Body of pancreas (tissue), 4 donors: ENCODE data around the gene MTG1. TPM values are rescaled to one million over a fixed set of nuclear protein-coding genes. Genes with fewer than 3 reads are reported as not detected.

Experiments
- ATAC-seq: fragments of 150-250 bp; one replicate; pipeline ENCODE4 v1.9.1; 2016
- DNase-seq, 4 donors: peaks; one replicate each; pipeline ENCODE4 v3.0.0-alpha.2; 2019
- H3K27ac ChIP-seq, 4 donors: fragments of 200-600 bp; sonication (generic); 1 replicate in 3 of 4; 2 replicates in 1 of 4; pipeline versions ENCODE4 v1.5.1 to v1.6.1; 2016 to 2019; ENCODE audit warnings: mild to moderate bottlenecking in 1 of 4, mixed read lengths in 1 of 4, moderate library complexity in 1 of 4
- H3K27me3 ChIP-seq, 2 donors: fragments of 200-600 bp; sonication (generic); one replicate each; pipeline ENCODE4 v1.6.0; 2016; ENCODE audit warnings: mild to moderate bottlenecking in 1 of 2
- H3K36me3 ChIP-seq, 2 donors: fragments of 200-600 bp; sonication (generic); replicated peaks in 1 of 2; 2 replicates each; pipeline ENCODE4 v1.5.1; 2016; ENCODE audit warnings: low read depth in 2 of 2; ENCODE audit not compliant: insufficient read depth in 1 of 2
- H3K4me1 ChIP-seq: fragments of 200-600 bp; sonication (generic); one replicate; pipeline ENCODE4 v1.6.0; 2016
- H3K4me3 ChIP-seq, 2 donors: fragments of 200-600 bp; sonication (generic); 1 replicate in 1 of 2; 2 replicates in 1 of 2; pipeline ENCODE4 v1.5.1; 2016 to 2019
- H3K9me3 ChIP-seq, 3 donors: fragments of 200-600 bp; sonication (generic); 1 replicate in 2 of 3; 2 replicates in 1 of 3; pipeline ENCODE4 v1.5.1; 2016
- POLR2A ChIP-seq, 3 donors: fragments of 450-650 bp; IDR thresholded peaks; one replicate each; pipeline ENCODE4 v1.6.1; 2016; ENCODE audit warnings: antibody characterized with exemption in 3 of 3, mild to moderate bottlenecking in 2 of 3
- WGBS, 2 donors: methylation state at CpG; one replicate each; pipeline ENCODE4 v1.1.5; 2017; 5-methylcytosine and 5-hydroxymethylcytosine counted together
- intact Hi-C: fragments of 100-400 bp; cut with DNase I; formaldehyde crosslinking; loops from one replicate; pipeline ENCODE4 v1.15.1; 2023
- total RNA-seq, 2 donors: library from RNA; depleted of rRNA; stranded (reverse); fragments of >200 nt; gene quantifications; one replicate each; pipeline ENCODE4 v1.1.0, GENCODE V29; 2016
- TF ChIP-seq, protein P1 (sequence below), 7 experiments: fragments of 450-650 bp in 4 of 7; fragments of 200-600 bp in 3 of 7; sonication (generic) in 3 of 7; IDR thresholded peaks; one replicate each; pipeline ENCODE4 v1.5.1; 2016 to 2019; ENCODE audit warnings: antibody characterized with exemption in 7 of 7

MTG1 gene
- total RNA-seq, 2 donors from 2014 or later = 22.8 to 83.7 TPM

DNA sequence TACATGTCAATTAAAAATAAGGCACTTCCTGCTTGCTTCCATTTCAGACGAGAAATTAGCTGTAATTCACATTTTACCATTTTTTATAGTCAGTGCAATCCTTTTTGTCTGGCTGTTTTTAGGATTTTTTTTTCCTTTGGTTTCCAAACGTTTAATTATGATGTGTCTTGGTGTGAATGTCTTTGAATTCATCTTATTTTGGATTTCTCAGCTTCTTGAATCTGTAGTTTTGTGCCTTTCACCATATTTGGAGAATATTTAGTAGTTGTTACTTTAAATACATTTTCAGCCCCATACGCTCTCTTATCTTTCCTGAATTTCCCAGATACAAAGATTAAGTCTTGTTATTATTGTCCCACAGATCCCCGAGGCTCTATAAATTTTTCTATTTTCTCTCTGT is 57.4 kb downstream of the MTG1 start:
- Histone ChIP-seq H3K4me1 (no peaks in the 10 kb centered on the region), H3K4me3 (no peak overlapping the region), H3K9me3 (peaks cover 0 to 11% (median 0%) of the 10 kb centered on the region in 3 donors), H3K27me3 (no peaks in the 10 kb centered on the region), H3K36me3 (no peaks in the 10 kb centered on the region), H3K27ac (no peak overlapping the region)
- 68 to 72% methylated on average over 4 of the region's 4 CpGs for WGBS, 2 donors
- DNase-seq = no peak
- TF ChIP-seq, protein P1, sequence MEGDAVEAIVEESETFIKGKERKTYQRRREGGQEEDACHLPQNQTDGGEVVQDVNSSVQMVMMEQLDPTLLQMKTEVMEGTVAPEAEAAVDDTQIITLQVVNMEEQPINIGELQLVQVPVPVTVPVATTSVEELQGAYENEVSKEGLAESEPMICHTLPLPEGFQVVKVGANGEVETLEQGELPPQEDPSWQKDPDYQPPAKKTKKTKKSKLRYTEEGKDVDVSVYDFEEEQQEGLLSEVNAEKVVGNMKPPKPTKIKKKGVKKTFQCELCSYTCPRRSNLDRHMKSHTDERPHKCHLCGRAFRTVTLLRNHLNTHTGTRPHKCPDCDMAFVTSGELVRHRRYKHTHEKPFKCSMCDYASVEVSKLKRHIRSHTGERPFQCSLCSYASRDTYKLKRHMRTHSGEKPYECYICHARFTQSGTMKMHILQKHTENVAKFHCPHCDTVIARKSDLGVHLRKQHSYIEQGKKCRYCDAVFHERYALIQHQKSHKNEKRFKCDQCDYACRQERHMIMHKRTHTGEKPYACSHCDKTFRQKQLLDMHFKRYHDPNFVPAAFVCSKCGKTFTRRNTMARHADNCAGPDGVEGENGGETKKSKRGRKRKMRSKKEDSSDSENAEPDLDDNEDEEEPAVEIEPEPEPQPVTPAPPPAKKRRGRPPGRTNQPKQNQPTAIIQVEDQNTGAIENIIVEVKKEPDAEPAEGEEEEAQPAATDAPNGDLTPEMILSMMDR (IDR thresholded peaks at IDR 0.05) = no peak
- TF ChIP-seq POLR2A (IDR thresholded peaks at IDR 0.05) = no peak
- ATAC-seq = no peak
- intact Hi-C loops = no loop called here

DNA sequence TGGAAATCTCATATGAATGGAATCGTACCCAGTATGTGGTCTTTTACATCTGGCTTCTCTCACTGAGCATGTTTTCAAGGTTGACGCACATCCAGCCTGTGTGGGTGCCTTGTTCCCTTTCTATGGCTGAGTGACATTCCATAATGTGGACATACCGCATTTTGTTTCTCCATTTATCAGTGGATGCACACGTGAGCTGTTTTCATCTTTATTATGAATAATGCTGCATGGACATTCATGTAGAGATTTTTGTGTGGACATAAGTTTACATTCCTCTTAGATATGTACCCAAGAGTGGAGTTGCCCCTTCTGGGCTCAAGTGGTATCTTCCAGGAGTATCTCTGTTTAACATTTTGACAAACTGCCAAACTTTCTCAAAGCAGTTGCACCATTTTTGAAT is 58.5 kb downstream of the MTG1 start:
- Histone ChIP-seq H3K4me3 (no peak overlapping the region), H3K36me3 (no peaks in the 10 kb centered on the region), H3K4me1 (no peaks in the 10 kb centered on the region), H3K9me3 (peaks cover 0 to 9% (median 0%) of the 10 kb centered on the region in 3 donors), H3K27me3 (no peaks in the 10 kb centered on the region), H3K27ac (no peak overlapping the region)
- 89 to 93% methylated on average over 4 of the region's 4 CpGs for WGBS, 2 donors
- no peak for TF ChIP-seq POLR2A (IDR thresholded peaks at IDR 0.05)
- TF ChIP-seq, protein P1 (IDR thresholded peaks at IDR 0.05) = no peak
- ATAC-seq (no peak), DNase-seq (no peak)
- intact Hi-C loops = no loop called here

DNA sequence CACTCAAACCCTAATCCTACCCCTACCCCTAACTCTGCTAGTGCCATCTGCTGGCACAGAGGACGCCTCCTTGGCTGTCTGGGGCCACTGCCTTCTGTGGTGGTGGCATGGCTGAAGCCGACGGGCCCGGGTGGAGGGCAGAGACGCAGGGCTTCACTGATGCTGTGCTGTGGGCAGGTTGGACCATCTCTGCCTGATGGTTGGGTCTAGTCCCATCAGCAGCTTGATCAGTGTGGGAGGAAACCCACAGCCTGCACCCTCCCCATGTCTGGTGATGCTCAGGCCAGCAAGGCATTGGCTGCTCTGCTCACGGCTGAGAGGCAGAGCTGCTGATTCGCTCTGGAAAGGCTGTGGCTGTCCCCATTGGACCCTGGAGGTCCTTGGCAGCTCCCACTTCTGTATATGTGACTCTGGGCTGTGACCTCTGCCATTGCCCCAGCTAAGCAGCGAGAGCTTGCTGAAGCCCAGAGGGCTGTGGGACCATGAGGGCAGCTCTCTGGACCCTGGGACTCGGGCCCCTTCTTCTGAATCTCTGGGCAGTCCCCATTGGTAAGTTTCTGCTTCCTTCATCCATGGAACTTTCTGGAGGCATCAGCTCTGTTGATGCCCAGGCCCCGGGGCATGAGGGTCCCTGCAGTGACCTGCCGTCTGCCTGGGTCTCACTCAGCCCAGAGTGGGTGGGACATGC is 59.7 kb downstream of the MTG1 start, which contains the start of gene SCART1:
Gene SCART1, plus strand, starts transcription at position 430 of the 688 bp plus-strand sequence. Its CDS starts 53 bp downstream, at position 483.
- ATAC-seq (no peak), DNase-seq (no peak)
- TF ChIP-seq, protein P1 (IDR thresholded peaks at IDR 0.05) = no peak
- TF ChIP-seq POLR2A (IDR thresholded peaks at IDR 0.05) = no peak
- H3K27me3 ChIP-seq = no peaks in the 10 kb centered on the region
- H3K4me3 ChIP-seq = no peak within 1 kb of the TSS
- intact Hi-C loops = no loop called here
- H3K27ac ChIP-seq = no peak within 1 kb of the TSS
- 87 to 88% methylated on average over 7 to 11 of the region's 11 CpGs for WGBS, 2 donors
- no peaks in the 10 kb centered on the region for H3K36me3 ChIP-seq
- no peaks in the 10 kb centered on the region for H3K4me1 ChIP-seq
- no peaks in the 10 kb centered on the region for H3K9me3 ChIP-seq

GRCh38 chr10:133454204-133454893 is 60.4 kb downstream of the MTG1 start:
- Histone ChIP-seq H3K4me3 (no peak overlapping the region), H3K9me3 (no peaks in the 10 kb centered on the region), H3K27me3 (no peaks in the 10 kb centered on the region), H3K36me3 (no peaks in the 10 kb centered on the region), H3K4me1 (no peaks in the 10 kb centered on the region), H3K27ac (no peak overlapping the region)
- WGBS, 2 donors = 82 to 92% methylated on average over 7 to 10 of the region's 10 CpGs
- DNase-seq (no peak), ATAC-seq (no peak)
- no peak for TF ChIP-seq POLR2A (IDR thresholded peaks at IDR 0.05)
- TF ChIP-seq, protein P1 (IDR thresholded peaks at IDR 0.05) = no peak
- intact Hi-C loops = no loop called here
